NT2/D1 (cell line): ENCODE results near the gene OR52A5.

Source experiments
- YY1 ChIP-seq: IDR thresholded peaks from 2 replicates; pipeline ENCODE4 v1.6.1; 2011; ENCODE audit not compliant: insufficient read length, insufficient read depth
- ZNF274 ChIP-seq: IDR thresholded peaks from 2 replicates; pipeline ENCODE4 v1.6.1; 2011; ENCODE audit warnings: mild to moderate bottlenecking, low read depth, low read length

DNA sequence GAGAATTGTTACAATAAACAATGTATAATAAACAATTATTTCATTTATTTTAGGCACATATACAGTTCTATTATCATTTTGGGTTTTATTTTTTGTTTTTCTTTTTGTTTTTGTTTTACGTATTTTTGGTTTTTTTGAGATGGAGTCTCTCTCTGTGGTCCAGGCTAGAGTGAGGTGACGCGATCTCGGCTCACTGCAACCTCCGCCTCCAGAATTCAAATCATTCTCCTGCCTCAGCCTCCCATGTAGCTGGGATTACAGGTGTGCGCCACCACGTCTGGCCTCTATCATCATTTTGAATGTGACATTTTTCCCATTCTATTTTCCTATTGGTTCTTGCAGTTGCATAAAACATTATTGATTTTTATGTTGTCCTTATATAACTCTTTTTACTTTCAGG lies 36.8 kb upstream of the OR52A5 start:
- TF ChIP-seq ZNF274 (no peak), YY1 (no peak)
